GM21786 (cell line): ENCODE results near the gene ERAP2.
A peak's percentile ranks its signal among the peaks of the same experiment; 100 is the strongest.

ENCODE experiments used
- ATAC-seq: cut with Tn5 transposase; IDR thresholded peaks from one replicate; pipeline ENCODE4 v1.9.1; 2021; ENCODE audit not compliant: unreplicated experiment

ERAP2 gene

DNA sequence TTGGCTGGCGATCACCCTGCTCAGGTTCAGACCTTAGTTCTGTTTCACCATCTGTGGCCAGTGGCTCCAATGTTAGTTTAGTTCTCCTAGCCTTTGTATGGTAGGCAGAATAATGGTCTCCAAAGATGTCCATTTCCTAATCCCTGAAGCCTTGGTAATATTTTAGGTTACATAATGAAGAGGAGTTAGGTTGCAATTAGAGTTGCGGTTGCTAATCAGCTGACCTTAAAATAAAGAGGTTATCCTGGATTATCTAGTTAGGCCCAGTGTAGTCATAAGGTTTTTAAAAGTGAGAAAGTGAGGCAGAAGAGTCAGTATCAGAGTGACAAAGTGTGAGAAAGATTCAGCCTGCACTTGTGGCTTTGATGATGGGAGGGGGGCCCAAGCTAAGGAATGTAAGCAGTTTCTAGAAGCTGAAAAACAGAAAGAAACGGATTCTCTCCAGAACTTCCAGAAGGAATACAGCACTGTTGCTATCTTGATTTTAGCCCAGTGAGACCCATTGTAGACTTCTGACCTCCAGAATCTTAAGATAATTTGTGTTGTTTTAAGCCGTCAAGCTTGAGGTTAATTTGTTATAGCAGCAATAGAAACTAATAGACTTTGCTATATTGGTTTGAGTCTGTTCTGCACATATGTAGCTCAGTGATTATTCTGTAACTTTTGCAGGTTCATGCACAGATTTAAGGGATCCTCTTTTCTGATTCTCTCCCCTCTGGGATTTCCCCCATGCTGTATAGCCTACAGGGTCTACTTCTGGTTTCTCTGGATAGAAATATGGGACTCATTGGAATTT lies 81.2 kb downstream of the ERAP2 start:
- ATAC-seq, result peak; percentile 42

DNA sequence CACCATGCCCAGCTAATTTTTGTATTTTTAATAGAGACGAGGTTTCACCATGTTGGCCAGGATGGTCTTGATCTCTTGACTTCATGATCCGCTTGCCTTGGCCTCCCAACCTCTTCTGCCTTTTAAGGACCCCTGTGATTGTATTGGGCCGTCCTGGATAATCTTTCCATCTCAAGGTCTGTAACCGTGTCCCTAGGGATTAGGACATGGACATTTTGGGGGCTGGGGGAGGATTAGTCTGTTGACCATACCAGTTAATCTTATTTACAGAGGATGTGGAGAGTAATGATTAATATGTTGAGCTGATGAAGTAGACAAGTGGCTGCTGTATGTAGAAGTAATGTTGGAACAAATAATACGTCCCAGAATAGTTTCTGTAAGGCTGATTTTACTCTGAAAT lies 82.7 kb downstream of the ERAP2 start:
- no peak for ATAC-seq

DNA sequence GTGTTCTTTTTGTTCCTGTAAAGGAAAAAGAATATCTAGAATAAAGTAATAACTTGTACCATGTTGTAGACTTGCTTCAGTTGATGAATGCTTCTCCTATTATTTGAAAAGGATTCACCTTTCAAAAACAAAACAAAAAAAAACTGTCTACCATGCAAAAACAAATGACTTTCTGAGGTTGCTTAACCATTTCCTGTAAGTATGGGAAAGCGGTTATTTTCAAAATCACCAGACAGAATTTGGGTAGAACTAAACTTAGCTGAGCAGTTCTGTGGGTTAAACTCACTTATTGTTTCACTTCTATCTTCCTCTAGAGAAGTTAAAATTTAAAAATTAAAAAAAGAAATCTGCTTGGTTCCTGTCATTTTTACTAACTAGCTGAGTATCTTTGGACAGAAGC lies 84.8 kb downstream of the ERAP2 start:
- ATAC-seq, result peak; percentile 56

DNA sequence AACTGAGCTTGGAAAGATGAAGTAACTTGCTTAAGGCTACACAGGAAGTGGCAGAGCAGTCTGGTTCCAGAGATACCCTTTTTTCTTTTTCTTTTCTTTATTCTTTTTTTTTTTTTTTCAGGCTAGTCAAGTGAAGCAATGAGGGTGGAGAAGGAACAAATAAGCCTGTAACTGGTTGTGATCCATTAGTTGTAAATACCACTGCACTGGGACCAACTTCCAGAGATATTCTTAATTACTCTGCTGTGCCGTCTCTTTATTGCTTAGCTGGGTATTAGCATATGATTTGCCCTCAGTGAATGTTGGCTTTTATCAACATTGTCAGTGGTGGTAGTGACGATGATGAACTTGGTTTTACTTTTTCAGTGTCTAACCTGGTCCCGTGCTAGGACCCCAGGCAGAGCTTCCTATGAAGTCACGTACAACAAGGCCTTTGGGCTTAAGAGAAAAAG lies 86.3 kb downstream of the ERAP2 start:
- no peak for ATAC-seq

DNA sequence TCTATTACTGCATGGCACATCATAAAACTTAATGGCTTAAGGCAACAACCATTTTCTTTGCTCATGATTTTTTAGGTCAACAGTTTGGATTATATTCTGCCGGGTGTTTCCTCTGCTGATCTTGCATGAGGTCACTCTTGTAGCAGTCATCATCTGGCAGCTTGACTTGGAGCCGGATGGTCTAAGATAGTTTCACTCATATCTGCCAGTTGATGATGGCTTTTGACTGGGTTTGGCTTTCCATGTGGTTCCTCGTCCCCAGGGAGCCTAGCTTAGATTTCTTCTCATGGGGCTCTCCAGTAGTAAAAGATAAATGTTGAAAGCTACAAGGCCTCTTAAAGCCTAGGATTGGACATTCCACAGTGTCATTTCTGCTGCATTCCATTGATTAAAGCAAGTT lies 87.0 kb downstream of the ERAP2 start:
- peak; percentile 70 for ATAC-seq

DNA sequence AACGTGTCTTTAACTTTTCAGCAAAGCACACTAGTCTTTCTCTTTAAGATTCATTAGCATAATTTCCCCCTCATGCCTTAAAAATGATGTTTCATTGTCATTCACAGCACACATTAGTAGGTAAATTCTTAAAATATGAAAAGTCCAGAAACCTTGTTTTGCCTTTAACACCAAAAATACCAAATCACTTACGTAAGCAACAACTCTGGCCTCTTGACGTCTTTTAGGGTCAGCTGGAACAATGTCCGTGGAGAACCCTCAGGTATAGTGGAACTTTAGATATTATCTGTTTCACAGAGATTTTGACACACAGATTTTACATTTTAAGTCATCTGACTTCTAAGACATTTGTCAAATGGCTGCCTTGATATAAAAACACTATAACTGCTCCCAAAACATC lies 90.5 kb downstream of the ERAP2 start:
- no peak for ATAC-seq

DNA sequence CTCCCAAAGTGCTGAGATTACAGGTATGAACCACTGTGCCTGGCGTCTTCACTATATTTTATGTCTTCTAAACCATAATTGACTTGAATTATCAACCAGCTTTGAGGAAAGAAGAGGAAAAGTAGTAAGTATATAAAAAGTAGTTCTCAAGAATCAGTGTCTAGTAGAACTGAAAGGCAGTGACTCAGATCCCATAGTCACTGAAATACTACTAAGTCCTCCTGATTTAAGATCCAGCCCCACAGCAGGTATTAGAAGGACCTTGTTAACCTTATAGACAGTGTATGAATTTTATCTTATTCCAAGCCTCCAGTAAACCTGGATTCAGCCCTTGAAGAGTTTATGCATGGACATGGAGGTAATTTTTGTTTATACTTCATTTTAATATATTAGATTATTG lies 91.1 kb downstream of the ERAP2 start:
- no peak for ATAC-seq

DNA sequence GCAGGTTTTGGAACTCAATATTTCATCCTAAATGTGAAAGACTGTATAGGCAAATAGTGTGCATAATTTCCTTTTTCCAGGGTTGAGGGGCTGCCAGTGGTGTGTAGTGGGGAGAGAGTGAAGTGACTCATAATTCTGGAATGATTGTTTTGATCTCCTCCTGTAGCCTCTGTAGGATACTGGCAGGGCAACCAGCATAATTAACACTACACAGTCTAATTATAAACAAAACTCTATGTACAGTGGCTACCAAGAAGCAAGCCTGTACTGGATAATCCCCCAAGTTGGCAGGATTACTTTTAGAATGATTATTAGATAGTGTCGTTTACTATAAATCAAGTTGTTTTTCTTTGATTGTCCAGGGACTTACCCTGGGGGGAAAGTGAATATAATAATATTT lies 91.8 kb downstream of the ERAP2 start:
- ATAC-seq, result no peak

DNA sequence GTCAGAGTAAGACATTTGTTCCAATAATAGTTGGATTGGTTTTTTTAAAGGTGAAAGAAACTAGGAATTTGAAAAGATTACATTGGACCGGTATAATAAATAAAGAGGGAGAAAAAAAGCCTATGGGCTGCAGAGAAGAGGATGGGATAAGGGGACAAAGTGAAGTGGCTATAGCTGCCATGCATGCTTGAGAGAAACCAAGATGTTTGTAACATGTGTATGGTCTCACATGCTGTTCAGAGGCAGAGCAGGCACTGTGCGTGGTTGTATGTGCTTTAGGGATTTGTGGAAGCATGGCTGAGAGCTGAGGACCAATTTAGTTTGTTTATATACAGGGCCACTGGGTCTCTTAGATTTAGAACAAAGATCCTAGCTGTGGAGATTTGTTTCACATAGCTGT lies 92.3 kb downstream of the ERAP2 start:
- no peak for ATAC-seq
